Liver (tissue), 3 donors: ENCODE data around the gene PSENEN.

Experiments
- CTCF ChIP-seq: fragments of 150-350 bp; IDR thresholded peaks from 2 replicates; pipeline ENCODE4 v1.5.1; 2017; ENCODE audit warnings: improper control_type of control experiment, low read depth, low read length; ENCODE audit not compliant: missing input control
- GABPA ChIP-seq, 2 donors: IDR thresholded peaks in 1 of 2; conservative IDR thresholded peaks in 1 of 2; 2 replicates each; pipeline ENCODE4 v1.6.1; 2016; ENCODE audit warnings: antibody characterized with exemption in 2 of 2, mild to moderate bottlenecking in 1 of 2, moderate library complexity in 1 of 2
- MAX ChIP-seq: IDR thresholded peaks from 2 replicates; pipeline ENCODE4 v1.6.1; 2016; ENCODE audit warnings: antibody characterized with exemption
- RAD21 ChIP-seq, 2 donors: IDR thresholded peaks; 2 replicates each; pipeline ENCODE4 v1.6.1; 2016; ENCODE audit warnings: antibody characterized with exemption in 2 of 2, mild to moderate bottlenecking in 2 of 2
- TAF1 ChIP-seq: conservative IDR thresholded peaks from 2 replicates; pipeline ENCODE4 v1.6.1; 2016; ENCODE audit warnings: antibody characterized with exemption, mild to moderate bottlenecking
- donor health status: healthy.
- donor health status: healthy.

GRCh38 chr19:35746531-35746930, 1.1 kb downstream of the PSENEN start:
- no peak for TF ChIP-seq TAF1
- no peak for TF ChIP-seq CTCF
- TF ChIP-seq GABPA (IDR thresholded peaks at IDR 0.05 in 1 of 2, conservative IDR thresholded peaks at IDR 0.05 in 1 of 2), result no peak
- no peak for TF ChIP-seq MAX
- TF ChIP-seq RAD21 (IDR thresholded peaks at IDR 0.05), result no peak
